ENCODE results near the gene ELOVL4. TPM values are rescaled to one million over a fixed set of nuclear protein-coding genes. Genes with fewer than 3 reads are reported as not detected.

The ELOVL4 gene
- total RNA-seq, 1 experiment from 2014 or later: 6.2 TPM

DNA sequence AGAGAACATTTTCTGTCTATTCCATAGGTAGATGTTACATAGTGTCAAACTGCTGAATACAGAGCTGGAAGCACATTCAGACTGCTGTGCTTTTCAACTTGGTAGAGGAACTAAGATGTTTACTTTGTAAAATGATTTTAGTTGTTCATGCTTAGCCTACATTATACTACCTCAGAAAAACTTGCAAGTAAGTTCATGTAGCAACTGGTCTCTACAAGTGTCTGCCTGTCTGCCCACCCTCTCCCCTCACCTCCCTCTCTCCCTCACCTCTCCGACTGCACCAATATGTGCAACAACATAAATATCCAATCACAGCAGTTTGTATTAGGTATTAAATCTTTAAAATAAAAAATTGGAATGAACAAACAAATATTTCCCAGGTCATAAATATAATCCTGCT, 25.3 kb downstream of the ELOVL4 start:
- TF ChIP-seq, protein P1, sequence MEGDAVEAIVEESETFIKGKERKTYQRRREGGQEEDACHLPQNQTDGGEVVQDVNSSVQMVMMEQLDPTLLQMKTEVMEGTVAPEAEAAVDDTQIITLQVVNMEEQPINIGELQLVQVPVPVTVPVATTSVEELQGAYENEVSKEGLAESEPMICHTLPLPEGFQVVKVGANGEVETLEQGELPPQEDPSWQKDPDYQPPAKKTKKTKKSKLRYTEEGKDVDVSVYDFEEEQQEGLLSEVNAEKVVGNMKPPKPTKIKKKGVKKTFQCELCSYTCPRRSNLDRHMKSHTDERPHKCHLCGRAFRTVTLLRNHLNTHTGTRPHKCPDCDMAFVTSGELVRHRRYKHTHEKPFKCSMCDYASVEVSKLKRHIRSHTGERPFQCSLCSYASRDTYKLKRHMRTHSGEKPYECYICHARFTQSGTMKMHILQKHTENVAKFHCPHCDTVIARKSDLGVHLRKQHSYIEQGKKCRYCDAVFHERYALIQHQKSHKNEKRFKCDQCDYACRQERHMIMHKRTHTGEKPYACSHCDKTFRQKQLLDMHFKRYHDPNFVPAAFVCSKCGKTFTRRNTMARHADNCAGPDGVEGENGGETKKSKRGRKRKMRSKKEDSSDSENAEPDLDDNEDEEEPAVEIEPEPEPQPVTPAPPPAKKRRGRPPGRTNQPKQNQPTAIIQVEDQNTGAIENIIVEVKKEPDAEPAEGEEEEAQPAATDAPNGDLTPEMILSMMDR (IDR thresholded peaks at IDR 0.05; ENCODE audit: unreplicated experiment): no peak
- Mint-ChIP-seq H3K36me3 (ENCODE audit: insufficient read depth, unreplicated experiment) (peaks cover 7% of the 10 kb centered on the region), H3K4me3 (ENCODE audit: unreplicated experiment) (no peak overlapping the region), H3K27me3 (ENCODE audit: insufficient read depth, unreplicated experiment) (no peaks in the 10 kb centered on the region), H3K27ac (ENCODE audit: low read depth, unreplicated experiment) (no peak overlapping the region), H3K9me3 (ENCODE audit: unreplicated experiment) (no peaks in the 10 kb centered on the region), H3K4me1 (ENCODE audit: insufficient read depth, unreplicated experiment) (no peaks in the 10 kb centered on the region)
- BruUV-seq (replicated peaks): no TSS peak
- intact Hi-C loops (cut with micrococcal nuclease): no loop called here
- POLR2A ChIA-PET: no interaction called here
- CTCF ChIA-PET: no interaction called here
- no peak for DNase-seq (ENCODE audit: unreplicated experiment)

DNA sequence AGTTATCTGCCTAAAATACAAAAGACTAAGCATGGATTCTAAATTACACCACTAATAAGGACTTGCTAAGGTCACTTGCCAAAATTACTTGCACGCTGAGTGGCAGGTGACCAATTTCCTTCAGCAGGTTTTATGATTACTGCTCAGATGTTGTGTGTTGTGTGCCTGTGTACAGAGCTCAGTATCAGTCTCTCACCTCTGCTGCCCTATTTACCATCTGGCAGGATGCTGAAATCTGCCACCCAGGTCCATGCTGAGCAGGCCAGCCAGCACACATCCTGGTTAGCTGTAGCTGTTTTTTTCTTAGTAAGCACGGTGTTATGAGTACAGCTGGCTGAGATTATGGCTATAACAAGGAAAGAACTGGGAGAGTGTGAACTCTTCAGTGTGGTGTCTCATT, 34.0 kb downstream of the ELOVL4 start:
- CTCF ChIA-PET: interaction anchor here (0.6 to 0.7 kb wide), 2 partner anchors 94 to 179 kb away, joined by 3 read pairs; no protein-coding TSS in a partner anchor

GRCh38 chr6:79911992-79912391, 35.4 kb downstream of the ELOVL4 start:
- Mint-ChIP-seq H3K4me3 (ENCODE audit: unreplicated experiment) (no peak overlapping the region), H3K27me3 (ENCODE audit: insufficient read depth, unreplicated experiment) (no peaks in the 10 kb centered on the region), H3K36me3 (ENCODE audit: insufficient read depth, unreplicated experiment) (no peaks in the 10 kb centered on the region), H3K27ac (ENCODE audit: low read depth, unreplicated experiment) (no peak overlapping the region), H3K4me1 (ENCODE audit: insufficient read depth, unreplicated experiment) (no peaks in the 10 kb centered on the region), H3K9me3 (ENCODE audit: unreplicated experiment) (no peaks in the 10 kb centered on the region)
- TF ChIP-seq, protein P1 (IDR thresholded peaks at IDR 0.05; ENCODE audit: unreplicated experiment): no peak
- intact Hi-C loops (cut with micrococcal nuclease): no loop called here
- ChIA-PET CTCF (interaction anchor here (0.5 to 1.0 kb wide), 2 partner anchors 34 to 211 kb away, joined by 4 read pairs; no protein-coding TSS in a partner anchor), POLR2A (no interaction called here)
- BruUV-seq (replicated peaks): no TSS peak
- DNase-seq (ENCODE audit: unreplicated experiment): no peak

More for the DNA sequence above, 34.0 kb downstream of the ELOVL4 start:
- TF ChIP-seq, protein P1 (IDR thresholded peaks at IDR 0.05; ENCODE audit: unreplicated experiment): no peak
- no peak overlapping the region for H3K4me3 Mint-ChIP-seq (ENCODE audit: unreplicated experiment)
- no peak for DNase-seq (ENCODE audit: unreplicated experiment)
- no peaks in the 10 kb centered on the region for H3K4me1 Mint-ChIP-seq (ENCODE audit: insufficient read depth, unreplicated experiment)
- H3K27me3 Mint-ChIP-seq (ENCODE audit: insufficient read depth, unreplicated experiment): no peaks in the 10 kb centered on the region
- BruUV-seq (replicated peaks): no TSS peak
- H3K27ac Mint-ChIP-seq (ENCODE audit: low read depth, unreplicated experiment): no peak overlapping the region
- intact Hi-C loops (cut with micrococcal nuclease): no loop called here
- POLR2A ChIA-PET: interaction anchor here (1.4 kb wide), 1 partner anchor 14 kb away, joined by 4 read pairs; no protein-coding TSS in a partner anchor
- H3K9me3 Mint-ChIP-seq (ENCODE audit: unreplicated experiment): no peaks in the 10 kb centered on the region
- H3K36me3 Mint-ChIP-seq (ENCODE audit: insufficient read depth, unreplicated experiment): no peaks in the 10 kb centered on the region

GRCh38 chr6:79909517-79909916, 37.8 kb downstream of the ELOVL4 start:
- TF ChIP-seq, protein P1 (IDR thresholded peaks at IDR 0.05; ENCODE audit: unreplicated experiment): no peak
- H3K27ac Mint-ChIP-seq (ENCODE audit: low read depth, unreplicated experiment): no peak overlapping the region
- no peaks in the 10 kb centered on the region for H3K9me3 Mint-ChIP-seq (ENCODE audit: unreplicated experiment)
- no peaks in the 10 kb centered on the region for H3K4me1 Mint-ChIP-seq (ENCODE audit: insufficient read depth, unreplicated experiment)
- no peak overlapping the region for H3K4me3 Mint-ChIP-seq (ENCODE audit: unreplicated experiment)
- intact Hi-C loops (cut with micrococcal nuclease): no loop called here
- POLR2A ChIA-PET: no interaction called here
- no peaks in the 10 kb centered on the region for H3K36me3 Mint-ChIP-seq (ENCODE audit: insufficient read depth, unreplicated experiment)
- CTCF ChIA-PET: interaction anchor here (0.6 to 1.1 kb wide), 3 partner anchors 11 to 60 kb away, joined by 3 to 4 read pairs (median 3); no protein-coding TSS in a partner anchor
- DNase-seq (ENCODE audit: unreplicated experiment): no peak
- H3K27me3 Mint-ChIP-seq (ENCODE audit: insufficient read depth, unreplicated experiment): no peaks in the 10 kb centered on the region
- no TSS peak for BruUV-seq (replicated peaks)

Measured in MCF 10A (cell line).